ENCODE measurements around the gene LMBR1.
A peak's percentile ranks its signal among the peaks of the same experiment; 100 is the strongest.
"Not testable (repeated sequence)": the region's sequence is repeated elsewhere in the genome, so short reads cannot be mapped to it uniquely, and the experiment has no call there.

LMBR1 gene

GRCh38 chr7:156759579-156760202, 133.3 kb downstream of the LMBR1 start:
- FAIRE-seq: no peak
- DNase-seq (ENCODE audit: low spot score): no peak

DNA sequence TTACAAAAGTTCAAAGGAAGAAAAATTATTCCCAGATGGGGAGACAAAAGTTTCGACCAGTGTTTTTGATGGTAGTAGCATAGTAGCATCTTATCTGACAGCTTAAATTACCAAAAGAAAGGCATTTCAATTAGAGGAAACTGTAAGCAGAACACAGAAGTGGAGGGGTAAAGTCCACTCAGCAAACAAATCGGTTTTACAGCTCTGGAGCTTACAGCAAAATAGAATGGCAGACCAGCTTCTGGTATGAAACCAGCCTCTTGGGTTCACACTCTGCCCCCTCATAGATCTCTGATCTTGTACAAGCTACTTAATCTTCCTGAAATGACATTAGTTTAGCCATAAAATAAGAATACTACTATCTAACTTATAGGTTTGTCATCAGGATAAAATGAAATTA, 133.8 kb downstream of the LMBR1 start:
- FAIRE-seq (no peak), DNase-seq (ENCODE audit: low spot score) (no peak)

- FAIRE-seq (no peak), DNase-seq (ENCODE audit: low spot score) (no peak)
Observed at GRCh38 chr7:156754201-156754600, 138.8 kb downstream of the LMBR1 start.

- FAIRE-seq (no peak), DNase-seq (ENCODE audit: low spot score) (no peak)
Observed at GRCh38 chr7:156753630-156754029, 139.4 kb downstream of the LMBR1 start.

- DNase-seq (ENCODE audit: low spot score) (no peak), FAIRE-seq (no peak)
Observed at GRCh38 chr7:156753229-156753560, 139.8 kb downstream of the LMBR1 start.

GRCh38 chr7:156752367-156753228, 140.4 kb downstream of the LMBR1 start:
- FAIRE-seq (no peak), DNase-seq (ENCODE audit: low spot score) (no peak)

DNA sequence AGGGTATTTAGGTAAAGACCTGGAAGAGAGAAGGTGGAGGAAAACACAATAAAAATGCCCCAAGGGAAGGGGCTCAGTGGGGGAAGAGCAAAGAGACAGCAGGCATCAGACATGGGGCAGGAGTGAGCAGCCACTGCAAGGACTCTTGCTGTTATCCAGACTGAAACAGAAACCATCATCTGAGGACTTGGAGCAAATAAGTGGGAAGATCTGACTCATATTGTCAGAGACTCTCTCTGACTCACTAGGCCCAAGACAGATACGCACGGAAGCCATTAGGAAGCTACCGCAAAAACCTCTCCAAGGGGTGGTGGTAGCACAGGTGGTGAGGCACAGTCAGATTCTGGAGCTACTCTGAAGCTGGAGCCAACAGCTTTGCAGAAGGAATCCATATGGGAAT, 141.7 kb downstream of the LMBR1 start:
- peak; percentile 89 for DNase-seq (ENCODE audit: low spot score)

DNA sequence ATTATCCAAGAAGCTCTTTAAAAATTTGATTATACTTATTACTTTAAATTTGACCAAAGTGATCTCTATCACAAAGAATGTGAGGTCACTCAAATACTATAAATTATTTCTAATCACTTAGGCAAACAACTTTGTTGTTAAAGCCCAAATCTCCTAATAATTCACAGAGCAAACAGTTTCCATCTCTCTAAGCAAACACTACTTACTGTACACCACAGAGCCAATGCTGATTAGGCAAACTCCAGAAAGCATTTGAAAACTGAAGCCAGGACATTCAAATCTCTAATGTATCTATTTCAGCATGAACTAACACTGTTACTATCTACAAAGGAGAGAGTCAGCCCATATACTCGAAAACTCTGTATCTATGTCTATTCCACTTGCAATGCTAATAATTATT, 145.3 kb downstream of the LMBR1 start:
- no peak for DNase-seq (ENCODE audit: low spot score)
- no peak for FAIRE-seq

More for the DNA sequence above, 141.7 kb downstream of the LMBR1 start:
- FAIRE-seq: peak; percentile 95

DNA sequence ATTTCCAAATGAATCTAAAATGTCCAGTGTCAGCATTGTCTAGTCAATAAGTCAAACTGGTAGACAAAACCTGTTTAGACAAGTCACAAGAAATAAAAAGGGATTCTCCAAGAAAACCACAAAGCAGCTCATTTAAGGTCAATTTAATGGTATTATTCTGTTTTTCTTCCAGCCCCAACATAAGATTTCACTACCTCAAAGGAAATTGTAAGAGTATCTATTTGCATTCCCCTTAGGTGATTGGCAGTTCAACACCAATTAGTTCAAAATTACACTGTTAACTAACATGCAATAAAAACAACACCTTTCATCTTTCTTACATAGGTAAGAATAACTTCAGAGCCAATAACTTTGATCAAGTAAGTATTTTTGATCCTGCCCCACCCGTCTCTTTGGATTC, 146.1 kb downstream of the LMBR1 start:
- FAIRE-seq: no peak
- DNase-seq (ENCODE audit: low spot score): no peak

DNA sequence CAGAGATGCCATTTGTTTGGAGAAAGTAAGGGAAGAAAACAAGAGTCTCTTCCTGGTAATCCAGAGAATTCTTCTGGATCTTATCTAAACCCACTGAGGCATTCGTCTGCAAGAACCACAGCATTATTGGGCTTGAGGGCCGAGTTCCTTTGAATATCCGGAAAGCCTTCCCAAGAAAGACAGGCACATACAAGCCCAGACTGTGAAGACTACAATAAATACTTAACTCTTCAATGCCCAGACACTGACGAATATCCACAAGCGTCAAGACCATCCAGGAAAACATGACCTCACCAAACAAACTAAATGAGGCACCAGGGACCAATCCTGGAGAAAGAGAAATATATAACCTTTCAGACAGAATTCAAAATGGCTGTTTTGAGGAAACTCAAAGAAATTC, 153.4 kb downstream of the LMBR1 start:
- FAIRE-seq (no peak), DNase-seq (ENCODE audit: low spot score) (no peak)

DNA sequence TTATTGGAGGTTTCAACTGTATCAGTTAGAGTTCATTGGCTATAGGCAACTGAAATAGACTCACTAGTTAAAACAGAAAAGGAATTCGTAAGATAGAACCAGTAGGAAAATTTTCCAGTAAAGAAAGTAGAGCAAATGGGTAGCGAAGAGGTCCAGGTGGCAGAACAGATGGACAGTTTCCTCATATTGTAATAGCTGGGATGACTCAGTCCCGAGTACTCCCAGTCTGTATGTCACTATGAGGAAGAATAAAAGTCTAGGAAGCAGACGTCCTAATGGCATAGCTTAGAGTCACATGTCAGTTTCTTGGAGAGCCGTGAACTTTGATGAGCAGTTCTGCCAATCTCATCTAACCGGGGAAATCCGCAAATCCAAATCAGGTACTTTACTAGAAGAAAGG, 157.1 kb downstream of the LMBR1 start:
- no peak for FAIRE-seq
- no peak for DNase-seq (ENCODE audit: low spot score)

DNA sequence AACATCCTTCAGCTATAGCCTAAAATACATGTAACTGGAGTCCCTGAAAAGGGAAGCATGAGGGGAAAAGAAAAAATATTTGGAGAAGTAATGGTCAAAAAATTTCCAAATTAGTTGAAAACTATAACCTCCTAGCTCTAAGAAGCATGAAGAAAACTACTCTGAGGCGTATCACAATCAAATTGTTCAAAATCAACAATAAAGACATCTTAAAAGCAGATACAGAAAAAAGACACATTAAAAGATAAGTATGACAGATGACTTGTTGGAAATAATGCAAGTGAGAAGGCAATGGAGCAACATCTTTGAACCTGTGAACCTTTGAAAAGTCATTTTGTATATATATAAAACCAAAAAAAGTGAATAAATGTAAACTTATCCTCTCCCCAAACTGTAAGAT, 159.3 kb downstream of the LMBR1 start:
- FAIRE-seq (no peak), DNase-seq (ENCODE audit: low spot score) (no peak)

GRCh38 chr7:156732091-156732625, 160.8 kb downstream of the LMBR1 start:
- FAIRE-seq: no peak
- no peak for DNase-seq (ENCODE audit: low spot score)

GRCh38 chr7:156731651-156732050, 161.3 kb downstream of the LMBR1 start:
- DNase-seq (ENCODE audit: low spot score): no peak
- FAIRE-seq: no peak

- FAIRE-seq: no peak
- DNase-seq (ENCODE audit: low spot score): no peak
Observed at GRCh38 chr7:156725936-156726335, 167.0 kb downstream of the LMBR1 start.

GRCh38 chr7:156725073-156725472, 167.9 kb downstream of the LMBR1 start:
- DNase-seq (ENCODE audit: low spot score): no peak
- no peak for FAIRE-seq

DNA sequence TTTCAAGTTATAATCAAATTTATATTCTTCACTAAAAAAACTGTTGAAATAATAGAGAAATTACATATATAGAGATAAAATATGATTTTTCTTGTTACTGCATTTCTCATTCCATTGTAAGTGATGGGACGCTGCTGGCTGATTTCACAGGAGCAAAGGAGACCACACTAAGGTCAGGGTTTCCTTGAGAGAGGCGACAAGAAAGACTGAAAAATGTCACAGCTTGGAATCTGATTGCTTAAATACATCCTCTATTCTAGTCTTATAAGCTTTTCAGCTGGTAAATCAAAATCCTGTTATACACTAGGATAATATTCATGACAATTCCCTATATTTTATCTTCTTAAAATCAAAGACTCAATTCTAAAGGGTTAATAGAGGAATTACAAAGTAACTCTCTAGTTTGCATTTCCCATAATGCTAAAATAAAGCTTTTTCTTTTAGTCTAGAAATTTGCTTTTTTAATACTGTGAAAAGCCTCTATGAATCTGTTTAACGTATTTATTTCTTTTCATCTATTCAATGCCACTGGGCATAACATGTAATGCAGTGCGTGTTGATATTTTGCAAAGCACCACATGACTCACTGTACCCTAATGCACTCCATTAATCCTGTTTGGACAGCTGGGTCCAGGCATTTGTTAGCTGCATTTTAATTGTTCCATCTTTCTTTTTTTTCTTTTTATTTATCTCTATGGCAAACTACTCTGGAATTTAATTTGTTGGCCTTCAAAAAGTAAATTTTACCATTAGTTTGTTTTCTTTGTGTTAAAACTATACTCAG, 170.7 kb downstream of the LMBR1 start:
- DNase-seq (ENCODE audit: low spot score) (no peak), FAIRE-seq (no peak)

- DNase-seq (ENCODE audit: low spot score) (no peak), FAIRE-seq (no peak)
Observed at GRCh38 chr7:156703773-156704482, 189.1 kb downstream of the LMBR1 start.

DNA sequence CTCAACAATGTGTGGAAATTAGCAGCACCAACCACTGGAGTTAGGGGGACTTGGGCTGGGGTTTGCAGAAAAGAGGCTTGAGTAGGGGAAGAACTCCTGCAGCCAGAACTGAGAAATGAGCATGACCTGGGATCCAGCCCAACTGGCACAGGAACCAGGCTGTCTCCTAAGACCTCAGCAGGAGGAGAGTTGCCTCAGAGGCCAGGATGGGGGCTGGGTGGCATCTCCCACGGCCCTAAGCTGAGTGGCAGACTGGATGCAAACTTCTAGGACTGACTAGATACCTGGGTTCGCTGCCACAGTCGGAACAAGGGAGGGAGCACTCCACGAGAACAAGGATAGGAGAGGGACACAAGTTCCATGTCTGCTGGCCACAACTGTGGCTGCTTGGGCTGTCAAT, 189.8 kb downstream of the LMBR1 start:
- DNase-seq (ENCODE audit: low spot score): no peak
- no peak for FAIRE-seq

DNA sequence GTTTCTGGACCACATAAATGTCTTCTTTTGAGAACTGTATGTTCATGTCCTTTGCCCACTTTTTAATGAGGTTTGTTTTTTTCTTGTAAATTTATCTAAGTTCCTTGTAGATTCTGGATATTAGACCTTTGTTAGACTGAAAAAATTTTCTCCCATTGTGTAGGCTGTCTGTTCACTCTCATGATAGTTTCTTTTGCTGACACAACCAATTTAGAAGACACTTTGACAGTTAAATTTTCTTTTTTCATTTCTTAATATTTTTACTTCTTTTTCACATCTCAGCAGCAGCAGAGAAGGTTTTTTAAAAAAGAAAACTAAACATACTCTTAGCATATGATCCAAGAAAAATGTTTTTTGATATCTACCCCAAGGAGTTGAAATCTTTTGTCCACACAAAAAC, 190.6 kb downstream of the LMBR1 start:
- DNase-seq (ENCODE audit: low spot score): no peak
- no peak for FAIRE-seq

DNA sequence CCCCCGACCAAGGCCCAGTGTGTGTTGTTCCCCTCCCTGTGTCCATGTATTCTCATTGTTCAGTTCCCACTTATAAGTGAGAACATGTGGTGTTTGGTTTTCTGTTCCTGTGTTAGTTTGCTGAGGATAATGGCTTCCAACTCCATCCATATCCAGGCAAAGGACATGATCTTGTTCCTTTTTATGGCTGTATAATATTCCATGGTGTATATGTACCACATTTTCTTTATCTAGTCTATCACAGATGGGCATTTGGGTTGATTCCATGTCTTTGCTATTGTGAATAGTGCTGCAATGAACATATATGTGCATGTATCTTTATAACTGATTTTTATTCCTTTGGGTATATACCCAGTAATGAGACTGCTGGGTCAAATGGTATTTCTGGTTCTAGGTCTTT, 191.2 kb downstream of the LMBR1 start:
- not testable (repeated sequence) for DNase-seq (ENCODE audit: low spot score); FAIRE-seq

Measured in RCC 7860 (cell line).